ENCODE results near the gene SUPT3H. TPM values are rescaled to one million over a fixed set of nuclear protein-coding genes. Genes with fewer than 3 reads are reported as not detected.

SUPT3H gene
- total RNA-seq, 1 donor from 2014 or later = 23.2 TPM

- Mint-ChIP-seq H3K36me3 (no peaks in the 10 kb centered on the region), H3K4me1 (peaks cover 4% of the 10 kb centered on the region), H3K9me3 (no peaks in the 10 kb centered on the region), H3K4me3 (no peak overlapping the region), H3K27ac (no peak overlapping the region), H3K27me3 (ENCODE audit: low read depth) (no peaks in the 10 kb centered on the region)
- no peak for TF ChIP-seq CTCF (IDR thresholded peaks at IDR 0.05; ENCODE audit: unreplicated experiment)
- DNase-seq (ENCODE audit: low spot score in 2 of 2, unreplicated experiment in 2 of 2) = no peak
Observed at GRCh38 chr6:45127185-45127584, 250.5 kb downstream of the SUPT3H start.

- no peak overlapping the region for H3K4me3 Mint-ChIP-seq
- DNase-seq (ENCODE audit: low spot score in 2 of 2, unreplicated experiment in 2 of 2) = no peak
- H3K4me1 Mint-ChIP-seq = peaks cover under 1% of the 10 kb centered on the region
- H3K27ac Mint-ChIP-seq = no peak overlapping the region
- H3K9me3 Mint-ChIP-seq = no peaks in the 10 kb centered on the region
- no peak for TF ChIP-seq CTCF (IDR thresholded peaks at IDR 0.05; ENCODE audit: unreplicated experiment)
- H3K36me3 Mint-ChIP-seq = no peaks in the 10 kb centered on the region
- H3K27me3 Mint-ChIP-seq (ENCODE audit: low read depth) = no peaks in the 10 kb centered on the region
Observed at GRCh38 chr6:45126033-45126432, 251.7 kb downstream of the SUPT3H start.

GRCh38 chr6:45123023-45123422 lies 254.7 kb downstream of the SUPT3H start:
- no peak for TF ChIP-seq CTCF (IDR thresholded peaks at IDR 0.05; ENCODE audit: unreplicated experiment)
- Mint-ChIP-seq H3K27ac (no peak overlapping the region), H3K36me3 (no peaks in the 10 kb centered on the region), H3K9me3 (no peaks in the 10 kb centered on the region), H3K4me3 (no peak overlapping the region), H3K4me1 (no peaks in the 10 kb centered on the region), H3K27me3 (ENCODE audit: low read depth) (no peaks in the 10 kb centered on the region)
- DNase-seq (ENCODE audit: low spot score in 2 of 2, unreplicated experiment in 2 of 2) = no peak

GRCh38 chr6:45118754-45119153 lies 259.0 kb downstream of the SUPT3H start:
- no peak overlapping the region for H3K27ac Mint-ChIP-seq
- DNase-seq (ENCODE audit: low spot score in 2 of 2, unreplicated experiment in 2 of 2) = no peak
- no peak for TF ChIP-seq CTCF (IDR thresholded peaks at IDR 0.05; ENCODE audit: unreplicated experiment)
- H3K27me3 Mint-ChIP-seq (ENCODE audit: low read depth) = no peaks in the 10 kb centered on the region
- peaks cover 5% of the 10 kb centered on the region for H3K4me1 Mint-ChIP-seq
- no peaks in the 10 kb centered on the region for H3K36me3 Mint-ChIP-seq
- H3K9me3 Mint-ChIP-seq = no peaks in the 10 kb centered on the region
- H3K4me3 Mint-ChIP-seq = no peak overlapping the region

GRCh38 chr6:45116714-45117410 lies 260.9 kb downstream of the SUPT3H start:
- Mint-ChIP-seq H3K36me3 (no peaks in the 10 kb centered on the region), H3K9me3 (no peaks in the 10 kb centered on the region), H3K4me1 (peaks cover 5% of the 10 kb centered on the region), H3K27ac (no peak overlapping the region), H3K4me3 (no peak overlapping the region), H3K27me3 (ENCODE audit: low read depth) (no peaks in the 10 kb centered on the region)
- no peak for TF ChIP-seq CTCF (IDR thresholded peaks at IDR 0.05; ENCODE audit: unreplicated experiment)
- no peak for DNase-seq (ENCODE audit: low spot score in 2 of 2, unreplicated experiment in 2 of 2)
